LNCaP clone FGC (cell line): Measurements from ENCODE around the gene LTBP2.

Experiments
- DNase-seq: peaks from one replicate; pipeline ENCODE4 v3.0.0-alpha.2; 2011; ENCODE audit warnings: low read depth
- H3K4me3 ChIP-seq: 2 replicates; pipeline ENCODE4 v1.5.1; 2011; ENCODE audit warnings: mild to moderate bottlenecking, low read depth, low read length, control low read depth
- TF ChIP-seq, protein P1 (sequence below): IDR thresholded peaks from 2 replicates; pipeline ENCODE4 v1.5.1; 2012; ENCODE audit warnings: mild to moderate bottlenecking; ENCODE audit not compliant: control insufficient read depth, insufficient read depth; ENCODE audit errors: extremely low read depth

Gene LTBP2

DNA sequence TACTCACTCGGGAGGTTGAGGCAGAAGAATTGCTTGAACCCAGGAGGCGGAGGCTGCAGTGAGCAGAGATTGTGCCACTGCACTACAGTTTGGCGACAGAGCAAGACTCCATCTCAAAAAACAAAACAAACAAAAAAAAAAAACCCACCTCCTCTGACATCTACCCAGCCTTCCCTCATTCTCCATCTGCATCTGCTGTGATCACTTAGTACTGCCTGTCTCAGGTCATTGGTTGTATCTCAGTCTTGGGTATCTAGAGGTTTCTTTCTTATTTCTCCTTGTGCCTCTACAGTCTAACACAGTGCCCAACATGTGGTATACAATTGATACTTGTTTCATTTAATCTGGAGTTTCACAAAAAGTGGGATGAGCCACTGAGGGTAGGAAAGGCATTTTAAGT, 5.3 kb downstream of the LTBP2 start:
- no peak for DNase-seq
- H3K4me3 ChIP-seq, result no peak overlapping the region
- TF ChIP-seq, protein P1, sequence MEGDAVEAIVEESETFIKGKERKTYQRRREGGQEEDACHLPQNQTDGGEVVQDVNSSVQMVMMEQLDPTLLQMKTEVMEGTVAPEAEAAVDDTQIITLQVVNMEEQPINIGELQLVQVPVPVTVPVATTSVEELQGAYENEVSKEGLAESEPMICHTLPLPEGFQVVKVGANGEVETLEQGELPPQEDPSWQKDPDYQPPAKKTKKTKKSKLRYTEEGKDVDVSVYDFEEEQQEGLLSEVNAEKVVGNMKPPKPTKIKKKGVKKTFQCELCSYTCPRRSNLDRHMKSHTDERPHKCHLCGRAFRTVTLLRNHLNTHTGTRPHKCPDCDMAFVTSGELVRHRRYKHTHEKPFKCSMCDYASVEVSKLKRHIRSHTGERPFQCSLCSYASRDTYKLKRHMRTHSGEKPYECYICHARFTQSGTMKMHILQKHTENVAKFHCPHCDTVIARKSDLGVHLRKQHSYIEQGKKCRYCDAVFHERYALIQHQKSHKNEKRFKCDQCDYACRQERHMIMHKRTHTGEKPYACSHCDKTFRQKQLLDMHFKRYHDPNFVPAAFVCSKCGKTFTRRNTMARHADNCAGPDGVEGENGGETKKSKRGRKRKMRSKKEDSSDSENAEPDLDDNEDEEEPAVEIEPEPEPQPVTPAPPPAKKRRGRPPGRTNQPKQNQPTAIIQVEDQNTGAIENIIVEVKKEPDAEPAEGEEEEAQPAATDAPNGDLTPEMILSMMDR, result no peak

DNA sequence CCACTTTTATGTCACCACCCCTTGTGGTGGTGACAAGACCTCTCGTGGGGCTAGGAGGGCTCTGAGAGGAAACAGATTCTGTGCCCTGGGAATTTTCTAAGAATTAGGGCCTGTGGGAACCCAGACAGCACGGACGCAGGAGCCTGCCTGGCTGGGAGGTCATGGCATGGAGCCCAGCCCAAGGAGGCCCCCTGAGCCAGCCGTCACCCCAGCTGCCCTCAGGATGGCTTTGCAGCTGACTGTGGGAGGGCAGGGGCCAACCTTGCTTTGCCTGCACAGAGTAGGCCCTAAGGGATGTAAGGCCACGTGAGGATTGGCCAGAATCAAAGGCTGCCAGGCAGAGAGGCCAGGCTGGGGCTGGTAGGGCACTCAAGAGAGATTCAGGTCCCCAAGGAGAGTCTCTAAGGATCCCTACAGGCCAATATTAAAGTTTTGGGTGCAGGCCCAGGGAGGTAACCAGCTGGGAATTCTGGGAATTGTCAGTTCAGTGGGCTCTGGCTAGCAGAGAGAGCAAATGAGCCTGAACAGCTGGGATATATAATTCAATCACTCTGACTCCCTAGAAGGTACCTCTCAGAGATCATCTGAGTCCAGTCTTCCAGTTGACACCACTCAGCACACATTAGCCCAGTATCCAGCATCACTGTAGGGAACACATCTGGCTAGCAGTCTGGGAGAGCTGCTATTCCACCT, 6.4 kb downstream of the LTBP2 start:
- no peak for DNase-seq
- TF ChIP-seq, protein P1, result no peak
- no peak overlapping the region for H3K4me3 ChIP-seq

DNA sequence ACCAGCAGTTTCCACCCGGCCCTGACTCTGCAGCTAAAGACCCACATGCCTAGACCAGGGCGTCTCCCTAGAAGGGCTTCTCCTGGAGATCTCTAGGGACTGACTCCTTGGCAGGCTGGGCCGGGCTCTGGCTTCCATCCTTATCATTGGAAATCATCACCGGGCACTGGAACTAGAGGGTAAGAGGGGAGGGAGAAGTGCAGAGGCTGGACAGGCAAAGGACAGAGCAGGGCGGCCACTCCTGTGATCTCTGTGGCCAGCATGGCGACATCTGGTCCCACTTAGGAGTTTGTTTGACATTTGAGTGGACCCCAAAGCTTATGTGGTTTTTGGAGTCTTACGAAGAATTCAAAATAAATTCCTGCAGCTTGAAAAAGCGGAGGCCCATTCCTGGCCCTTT, 7.1 kb downstream of the LTBP2 start:
- H3K4me3 ChIP-seq, result no peak overlapping the region
- TF ChIP-seq, protein P1, result no peak
- no peak for DNase-seq

GRCh38 chr14:74604157-74604556, 7.9 kb downstream of the LTBP2 start:
- TF ChIP-seq, protein P1, result no peak
- H3K4me3 ChIP-seq, result no peak overlapping the region
- no peak for DNase-seq

DNA sequence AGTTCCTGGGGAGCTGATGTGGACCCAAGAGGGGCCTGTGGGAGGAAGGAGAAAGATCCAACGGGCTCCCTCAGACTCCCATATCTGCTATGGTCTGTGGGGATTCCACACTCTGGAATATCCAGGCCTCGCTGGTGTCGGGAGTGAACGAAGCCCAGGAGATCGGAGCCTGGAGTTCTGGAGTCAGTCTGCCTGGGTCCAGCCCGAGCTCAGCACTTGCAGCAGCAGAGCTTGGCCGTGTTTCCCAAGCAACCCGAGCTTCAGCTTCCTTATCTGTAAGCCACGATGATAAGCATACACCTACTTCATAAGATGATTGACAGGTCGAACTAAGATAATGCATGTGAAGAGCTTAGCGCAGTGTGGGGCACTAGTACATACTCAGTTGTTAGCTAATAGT, 10.1 kb downstream of the LTBP2 start:
- TF ChIP-seq, protein P1, result no peak
- no peak overlapping the region for H3K4me3 ChIP-seq
- no peak for DNase-seq

- no peak for DNase-seq
- no peak overlapping the region for H3K4me3 ChIP-seq
- TF ChIP-seq, protein P1, result no peak
Measured at GRCh38 chr14:74599946-74600345, 12.1 kb downstream of the LTBP2 start.

DNA sequence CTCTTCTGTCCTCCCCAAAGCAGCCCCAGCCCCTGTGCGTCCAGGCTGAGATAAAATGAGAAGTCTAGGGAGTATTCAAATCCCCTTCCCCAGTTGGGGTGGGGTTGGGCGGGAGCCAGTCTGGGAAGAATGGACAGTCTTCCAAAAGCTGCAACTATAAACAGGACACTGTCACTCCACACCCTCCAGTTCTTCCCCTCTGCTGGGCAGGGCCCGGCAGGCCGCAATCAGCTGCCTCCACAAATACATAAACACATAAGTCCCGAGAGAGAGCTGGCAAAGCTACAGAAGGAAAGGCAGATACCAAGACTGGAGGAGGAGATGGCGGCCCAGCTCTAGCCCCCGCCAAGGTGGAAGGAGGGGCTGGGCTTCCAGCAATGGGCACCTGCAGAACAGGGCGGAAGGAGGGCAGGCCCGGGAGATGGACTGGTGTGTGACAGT, 12.7 kb downstream of the LTBP2 start:
- no peak for DNase-seq

More for the DNA sequence above, 12.7 kb downstream of the LTBP2 start:
- H3K4me3 ChIP-seq, result no peak overlapping the region
- TF ChIP-seq, protein P1, result no peak
